B cell (primary cell): ENCODE data around the gene ITPR2. TPM values are rescaled to one million over a fixed set of nuclear protein-coding genes. Genes with fewer than 3 reads are reported as not detected.
A peak's percentile ranks its signal among the peaks of the same experiment; 100 is the strongest.
"Not testable (repeated sequence)": the region's sequence is repeated elsewhere in the genome, so short reads cannot be mapped to it uniquely, and the experiment has no call there.

ENCODE experiments used
- ATAC-seq: fragments of 200-7000 bp; cut with Tn5 transposase; one replicate; pipeline ENCODE4 v1.10.0; 2021; ENCODE audit warnings: low read depth, mild to moderate bottlenecking, moderate number of reproducible peaks, moderate library complexity
- CTCF ChIA-PET: fragments of 350-600 bp; sonication (Branson Sonifier 250); formaldehyde crosslinking; loops from one replicate; lab custom pipeline; 2021; ENCODE audit warnings: antibody characterized with exemption, inconsistent platforms; lab: Charles Lee
- POLR2A ChIA-PET: fragments of 350-600 bp; sonication (Branson Sonifier 250); formaldehyde crosslinking; loops from one replicate; lab custom pipeline; 2021; ENCODE audit warnings: antibody characterized with exemption; lab: Charles Lee
- DNase-seq: peaks from one replicate; pipeline ENCODE4 v3.0.0; 2013
- H2AFZ ChIP-seq: 2 replicates; pipeline ENCODE4 v1.6.1; 2012; ENCODE audit warnings: mild to moderate bottlenecking, low read depth, low read length; ENCODE audit not compliant: insufficient read depth, poor library complexity, severe bottlenecking
- H3K27ac ChIP-seq, 2 donors: 1 replicate in 1 of 2; 2 replicates in 1 of 2; pipeline ENCODE4 v1.5.1; 2012 to 2013; ENCODE audit warnings: low read length in 2 of 2, mild to moderate bottlenecking in 2 of 2, moderate library complexity in 1 of 2
- H3K27me3 ChIP-seq, 4 experiments: fragments of 200-600 bp in 1 of 4; sonication (generic) in 1 of 4; replicated peaks in 1 of 4; 1 replicate in 2 of 4; 2 replicates in 2 of 4; pipeline versions ENCODE4 v1.6.1 to v1.7.0; 2013 to 2016; ENCODE audit warnings: low read length in 3 of 4, mild to moderate bottlenecking in 2 of 4, mixed read lengths in 1 of 4, moderate library complexity in 1 of 4; ENCODE audit not compliant: insufficient read depth in 4 of 4, control insufficient read depth in 3 of 4; ENCODE audit errors: control extremely low read depth in 1 of 4
- H3K36me3 ChIP-seq, 2 experiments: replicated peaks in 1 of 2; 1 replicate in 1 of 2; 2 replicates in 1 of 2; pipeline versions ENCODE4 v1.6.1 to v1.7.1; 2013; ENCODE audit warnings: low read length in 1 of 2; ENCODE audit not compliant: insufficient read depth in 2 of 2, control insufficient read depth in 1 of 2; ENCODE audit errors: control extremely low read depth in 1 of 2, extremely low read depth in 1 of 2
- H3K4me1 ChIP-seq, 2 donors: fragments of 200-600 bp in 1 of 2; sonication (generic) in 1 of 2; 1 replicate in 1 of 2; 2 replicates in 1 of 2; pipeline versions ENCODE4 v1.5.1 to v1.6.1; 2013 to 2017; ENCODE audit warnings: low read length in 2 of 2; ENCODE audit not compliant: control insufficient read depth in 2 of 2, insufficient read depth in 2 of 2
- H3K4me2 ChIP-seq: replicated peaks from 2 replicates; pipeline ENCODE3; 2012; ENCODE audit warnings: mild to moderate bottlenecking, low read depth, low read length; ENCODE audit not compliant: poor library complexity, severe bottlenecking
- H3K4me3 ChIP-seq, 5 experiments: fragments of 200-600 bp in 1 of 5; sonication (generic) in 1 of 5; 1 replicate in 3 of 5; 2 replicates in 2 of 5; pipeline versions ENCODE4 v1.5.1 to v1.7.0; 2011 to 2016; ENCODE audit warnings: low read length in 4 of 5, mild to moderate bottlenecking in 4 of 5, low read depth in 2 of 5, control low read depth in 1 of 5, moderate library complexity in 1 of 5; ENCODE audit not compliant: insufficient read depth in 1 of 5; ENCODE audit errors: control extremely low read depth in 1 of 5, extremely low read depth in 1 of 5
- H3K79me2 ChIP-seq: fragments of 200-600 bp; sonication (generic); one replicate; pipeline ENCODE4 v1.6.0; 2016; ENCODE audit warnings: low read length; ENCODE audit not compliant: control insufficient read depth, insufficient read depth
- H3K9ac ChIP-seq: fragments of 200-600 bp; sonication (generic); 2 replicates; pipeline ENCODE4 v1.6.1; 2017; ENCODE audit warnings: mild to moderate bottlenecking, low read length, moderate library complexity
- H3K9me3 ChIP-seq, 3 donors: one replicate each; pipeline versions ENCODE4 v1.6.1 to v1.7.1; 2013; ENCODE audit warnings: low read length in 2 of 3; ENCODE audit not compliant: control insufficient read depth in 2 of 3, insufficient read depth in 1 of 3; ENCODE audit errors: control extremely low read depth in 1 of 3
- H4K20me1 ChIP-seq: 2 replicates; pipeline ENCODE4 v1.6.0; 2012; ENCODE audit warnings: mild to moderate bottlenecking, low read length; ENCODE audit not compliant: insufficient read depth, control insufficient read depth, poor library complexity, severe bottlenecking
- H3K27ac Mint-ChIP-seq: one replicate; pipeline ENCODE4 v1.8.0; 2021; ENCODE audit warnings: mixed read lengths
- H3K27me3 Mint-ChIP-seq: one replicate; pipeline ENCODE4 v1.8.0; 2021; ENCODE audit warnings: mixed read lengths
- H3K4me1 Mint-ChIP-seq: one replicate; pipeline ENCODE4 v1.8.0; 2021; ENCODE audit warnings: mixed read lengths
- H3K4me3 Mint-ChIP-seq: one replicate; pipeline ENCODE4 v1.8.0; 2021; ENCODE audit warnings: mixed read lengths
- H3K9me3 Mint-ChIP-seq: one replicate; pipeline ENCODE4 v1.8.0; 2022; ENCODE audit warnings: mixed read lengths; ENCODE audit not compliant: insufficient read depth
- EZH2 ChIP-seq: IDR thresholded peaks from 2 replicates; pipeline ENCODE4 v1.6.1; 2012; ENCODE audit warnings: borderline replicate concordance, low read depth, mild to moderate bottlenecking, moderate library complexity, low read length; ENCODE audit not compliant: insufficient read depth, poor library complexity, severe bottlenecking
- WGBS: methylation state at CpG from one replicate; pipeline ENCODE4 v1.1.5; 2013; ENCODE audit warnings: missing lambda C conversion rate; ENCODE audit not compliant: insufficient coverage; 5-methylcytosine and 5-hydroxymethylcytosine counted together
- intact Hi-C: fragments of 100-400 bp; cut with micrococcal nuclease; formaldehyde crosslinking; loops from one replicate; pipeline ENCODE4 v1.10.0; 2022
- polyA plus RNA-seq: library from polyadenylated mRNA; depleted of rRNA; stranded (reverse); fragments of >200 nt; gene quantifications from 2 replicates; pipeline ENCODE4 v1.2.3, GENCODE V29; 2012
- total RNA-seq, 2 donors: library from RNA; stranded (reverse); fragments of 120-200 nt in 1 of 2; gene quantifications; 1 replicate in 1 of 2; 2 replicates in 1 of 2; pipeline versions ENCODE4 v1.2.3 to v1.2.4, GENCODE V29; 2013 to 2022
- TF ChIP-seq, protein P1 (sequence below): fragments of 200-600 bp; IDR thresholded peaks from one replicate; pipeline ENCODE4 v1.8.0; 2022; ENCODE audit warnings: antibody characterized with exemption, mild to moderate bottlenecking

The ITPR2 gene
- total and polyA plus RNA-seq, 2 donors (not counting 1 experiment from before 2014, with no cell fraction given): 4.3 to 113 TPM

DNA sequence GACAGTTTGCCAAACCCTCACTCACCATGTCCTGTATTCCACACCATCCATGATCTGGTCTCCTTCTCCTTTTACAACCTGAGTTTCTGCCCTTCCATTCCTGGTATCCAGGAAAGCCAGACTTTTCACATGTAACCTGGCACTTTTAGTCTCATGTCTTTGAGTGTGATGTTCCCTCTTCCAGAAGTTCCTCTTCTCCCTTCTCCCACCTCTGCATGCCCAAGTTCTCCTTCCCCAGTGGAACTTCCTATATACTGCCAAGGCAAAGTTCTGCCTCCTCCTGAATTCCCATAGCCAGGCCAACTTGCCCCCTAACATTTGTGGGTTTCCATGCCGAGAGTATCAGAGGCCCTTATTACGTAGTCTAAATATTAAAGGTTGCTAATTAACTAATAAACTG, 3.2 kb upstream of the ITPR2 start:
- Histone ChIP-seq H3K4me1 (peaks cover 7 to 10% of the 10 kb centered on the region in 2 donors), H3K27me3 (no peaks in the 10 kb centered on the region), H3K4me3 (no peak overlapping the region), H3K9me3 (no peaks in the 10 kb centered on the region), H3K4me2 (no peak overlapping the region), H4K20me1 (no peaks in the 10 kb centered on the region), H3K27ac (no peak overlapping the region), H2AFZ (no peak overlapping the region), H3K79me2 (peaks cover 11% of the 10 kb centered on the region), H3K9ac (no peak overlapping the region), H3K36me3 (no peaks in the 10 kb centered on the region)
- POLR2A ChIA-PET: no interaction called here
- peaks cover 26% of the 10 kb centered on the region for H3K4me1 Mint-ChIP-seq
- WGBS: no CpG with 5 or more reads among the region's 2 CpGs
- no peaks in the 10 kb centered on the region for H3K9me3 Mint-ChIP-seq
- no peaks in the 10 kb centered on the region for H3K27me3 Mint-ChIP-seq
- TF ChIP-seq EZH2: no peak
- TF ChIP-seq, protein P1, sequence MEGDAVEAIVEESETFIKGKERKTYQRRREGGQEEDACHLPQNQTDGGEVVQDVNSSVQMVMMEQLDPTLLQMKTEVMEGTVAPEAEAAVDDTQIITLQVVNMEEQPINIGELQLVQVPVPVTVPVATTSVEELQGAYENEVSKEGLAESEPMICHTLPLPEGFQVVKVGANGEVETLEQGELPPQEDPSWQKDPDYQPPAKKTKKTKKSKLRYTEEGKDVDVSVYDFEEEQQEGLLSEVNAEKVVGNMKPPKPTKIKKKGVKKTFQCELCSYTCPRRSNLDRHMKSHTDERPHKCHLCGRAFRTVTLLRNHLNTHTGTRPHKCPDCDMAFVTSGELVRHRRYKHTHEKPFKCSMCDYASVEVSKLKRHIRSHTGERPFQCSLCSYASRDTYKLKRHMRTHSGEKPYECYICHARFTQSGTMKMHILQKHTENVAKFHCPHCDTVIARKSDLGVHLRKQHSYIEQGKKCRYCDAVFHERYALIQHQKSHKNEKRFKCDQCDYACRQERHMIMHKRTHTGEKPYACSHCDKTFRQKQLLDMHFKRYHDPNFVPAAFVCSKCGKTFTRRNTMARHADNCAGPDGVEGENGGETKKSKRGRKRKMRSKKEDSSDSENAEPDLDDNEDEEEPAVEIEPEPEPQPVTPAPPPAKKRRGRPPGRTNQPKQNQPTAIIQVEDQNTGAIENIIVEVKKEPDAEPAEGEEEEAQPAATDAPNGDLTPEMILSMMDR: no peak
- DNase-seq (no peak), ATAC-seq (no peak)
- intact Hi-C loops: loop anchor here (10.0 kb wide), 1 partner anchor 111 kb away; no protein-coding TSS in a partner anchor
- H3K27ac Mint-ChIP-seq: no peak overlapping the region
- no peak overlapping the region for H3K4me3 Mint-ChIP-seq
- CTCF ChIA-PET: interaction anchor here (1.0 to 1.6 kb wide), 3 partner anchors 10 to 135 kb away, joined by 3 to 4 read pairs (median 4); no protein-coding TSS in a partner anchor

DNA sequence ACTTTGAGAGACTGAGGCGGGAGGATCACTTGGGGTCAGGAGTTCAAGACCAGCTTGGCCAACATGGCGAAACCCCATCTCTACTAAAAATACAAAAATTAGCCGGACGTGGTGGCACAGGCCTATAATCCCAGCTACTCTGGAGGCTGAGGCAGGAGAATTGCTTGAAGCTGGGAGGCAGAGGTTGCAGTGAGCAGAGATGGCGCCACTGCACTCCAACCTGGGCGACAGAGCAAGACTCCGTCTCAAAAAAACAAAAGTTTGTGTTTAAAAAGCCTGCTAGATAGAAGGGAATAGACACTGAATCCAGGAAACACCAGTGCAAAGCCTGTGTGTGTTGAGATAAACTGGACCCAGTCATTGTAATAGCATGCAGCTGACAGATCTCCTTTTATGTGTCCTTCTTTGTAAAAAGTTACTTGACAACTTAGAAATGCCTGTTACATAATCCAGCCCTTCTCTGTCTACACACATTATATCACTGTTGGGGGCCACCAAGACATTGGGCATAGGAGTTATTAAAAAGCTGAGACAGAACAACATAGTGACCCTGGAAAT, 1.6 kb upstream of the ITPR2 start:
- H4K20me1 ChIP-seq, H3K27ac ChIP-seq, H3K9ac ChIP-seq, H3K27me3 ChIP-seq, ATAC-seq, DNase-seq, H3K4me3 ChIP-seq, H3K27me3 Mint-ChIP-seq, H3K9me3 Mint-ChIP-seq, H3K27ac Mint-ChIP-seq, H3K36me3 ChIP-seq, H3K4me2 ChIP-seq, H3K9me3 ChIP-seq, H2AFZ ChIP-seq: not testable (repeated sequence)
- Mint-ChIP-seq H3K4me3 (peak overlapping the region; percentile 36), H3K4me1 (peaks cover 40% of the 10 kb centered on the region)
- WGBS: 91% methylated on average over 4 of the region's 7 CpGs
- intact Hi-C loops: loop anchor here (5.0 to 10.0 kb wide), 3 partner anchors 42 to 1677 kb away; no protein-coding TSS in a partner anchor
- Histone ChIP-seq H3K79me2 (peaks cover 26% of the 10 kb centered on the region), H3K4me1 (peaks cover 15 to 17% of the 10 kb centered on the region in 2 donors)
- POLR2A ChIA-PET: interaction anchor here (1.9 kb wide), 1 partner anchor 12 kb away, joined by 5 read pairs; no protein-coding TSS in a partner anchor
- CTCF ChIA-PET: interaction anchor here (0.6 to 5.6 kb wide), 6 partner anchors 11 to 180 kb away, joined by 3 to 68 read pairs (median 4); partner anchors contain the start of gene TM7SF3
